Muscle of leg (tissue), 11 donors: ENCODE data around the gene TNIP1. TPM values are rescaled to one million over a fixed set of nuclear protein-coding genes. Genes with fewer than 3 reads are reported as not detected.

Experiments used
- DNase-seq: peaks from one replicate; pipeline ENCODE4 v3.0.0; 2013
- H3K27ac ChIP-seq: one replicate; pipeline ENCODE4 v1.5.1; 2013; ENCODE audit warnings: mild to moderate bottlenecking, low read length, control low read depth
- H3K27me3 ChIP-seq: one replicate; pipeline ENCODE4 v1.6.1; 2013; ENCODE audit warnings: low read length; ENCODE audit not compliant: control insufficient read depth, insufficient read depth
- H3K36me3 ChIP-seq: one replicate; pipeline ENCODE4 v1.6.1; 2013; ENCODE audit warnings: low read length; ENCODE audit not compliant: control insufficient read depth, insufficient read depth
- H3K4me1 ChIP-seq: one replicate; pipeline ENCODE4 v1.6.1; 2013; ENCODE audit warnings: low read length; ENCODE audit not compliant: control insufficient read depth, insufficient read depth
- H3K4me3 ChIP-seq: one replicate; pipeline ENCODE4 v1.5.1; 2013; ENCODE audit warnings: low read length, control low read depth
- H3K9me3 ChIP-seq: replicated peaks from 2 replicates; pipeline ENCODE4 v1.6.1; 2013; ENCODE audit warnings: low read depth, low read length; ENCODE audit not compliant: control insufficient read depth
- WGBS: methylation state at CpG from one replicate; pipeline ENCODE4 v1.1.5; 2013; ENCODE audit warnings: missing lambda C conversion rate; ENCODE audit not compliant: insufficient coverage; 5-methylcytosine and 5-hydroxymethylcytosine counted together
- polyA plus RNA-seq, 8 donors: library from polyadenylated mRNA; unstranded; fragments of 120-200 nt; gene quantifications; one replicate each; pipeline versions ENCODE4 v1.2.1 to v1.2.3, GENCODE V29; 2013; ENCODE audit warnings: inconsistent platforms in 1 of 8, low replicate concordance in 1 of 8; ENCODE audit not compliant: insufficient read length in 8 of 8, insufficient read depth in 1 of 8
- total RNA-seq: library from RNA; stranded (reverse); fragments of 120-200 nt; gene quantifications from one replicate; pipeline ENCODE4 v1.2.4, GENCODE V29; 2013

TNIP1 gene
- total and polyA plus RNA-seq, 9 donors: 51.3 to 102 (median 89.2) TPM

DNA sequence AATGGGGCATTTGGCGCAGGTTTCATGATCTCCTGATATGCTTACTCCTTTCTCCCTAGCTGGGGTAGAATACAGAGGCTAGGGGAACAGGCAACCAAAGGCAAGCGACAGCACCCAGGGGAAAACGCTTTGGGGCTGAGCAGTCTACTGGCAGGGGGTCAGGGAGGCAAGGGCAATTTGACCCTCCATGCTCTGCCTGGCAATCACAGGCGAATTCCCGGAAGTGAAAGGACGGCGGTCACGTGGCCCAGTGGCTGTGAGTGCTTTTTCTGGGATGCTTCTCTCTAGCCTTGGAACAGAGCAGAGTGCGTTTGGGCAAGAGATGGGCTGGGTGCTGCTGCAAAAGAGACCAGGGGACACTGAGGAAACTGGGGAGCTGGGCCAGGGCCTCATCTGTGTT, 54.7 kb downstream of the TNIP1 start:
- Histone ChIP-seq H3K9me3 (no peaks in the 10 kb centered on the region), H3K27ac (no peak overlapping the region), H3K4me1 (peaks cover 41% of the 10 kb centered on the region)

DNA sequence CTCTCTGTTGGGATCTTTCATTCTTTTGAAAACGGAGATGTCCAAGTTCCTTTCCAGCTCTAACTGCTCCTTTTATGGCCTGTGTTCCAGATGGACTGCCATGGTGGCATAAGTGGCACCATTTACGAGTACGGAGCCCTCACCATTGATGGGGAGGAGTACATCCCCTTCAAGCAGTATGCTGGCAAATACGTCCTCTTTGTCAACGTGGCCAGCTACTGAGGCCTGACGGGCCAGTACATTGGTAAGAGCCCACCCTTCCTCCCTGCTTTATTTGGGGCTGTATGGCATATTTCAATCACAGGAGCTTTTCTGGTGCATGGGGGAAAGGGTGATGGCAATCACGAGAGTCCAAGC, 55.6 kb downstream of the TNIP1 start:
- 86% methylated on average over 1 of the region's 7 CpGs for WGBS

More for the DNA sequence above, 54.7 kb downstream of the TNIP1 start:
- no peak for DNase-seq
- 78% methylated on average over 8 of the region's 9 CpGs for WGBS
- Histone ChIP-seq H3K36me3 (peaks cover 62% of the 10 kb centered on the region), H3K4me3 (no peak overlapping the region), H3K27me3 (no peaks in the 10 kb centered on the region)

DNA sequence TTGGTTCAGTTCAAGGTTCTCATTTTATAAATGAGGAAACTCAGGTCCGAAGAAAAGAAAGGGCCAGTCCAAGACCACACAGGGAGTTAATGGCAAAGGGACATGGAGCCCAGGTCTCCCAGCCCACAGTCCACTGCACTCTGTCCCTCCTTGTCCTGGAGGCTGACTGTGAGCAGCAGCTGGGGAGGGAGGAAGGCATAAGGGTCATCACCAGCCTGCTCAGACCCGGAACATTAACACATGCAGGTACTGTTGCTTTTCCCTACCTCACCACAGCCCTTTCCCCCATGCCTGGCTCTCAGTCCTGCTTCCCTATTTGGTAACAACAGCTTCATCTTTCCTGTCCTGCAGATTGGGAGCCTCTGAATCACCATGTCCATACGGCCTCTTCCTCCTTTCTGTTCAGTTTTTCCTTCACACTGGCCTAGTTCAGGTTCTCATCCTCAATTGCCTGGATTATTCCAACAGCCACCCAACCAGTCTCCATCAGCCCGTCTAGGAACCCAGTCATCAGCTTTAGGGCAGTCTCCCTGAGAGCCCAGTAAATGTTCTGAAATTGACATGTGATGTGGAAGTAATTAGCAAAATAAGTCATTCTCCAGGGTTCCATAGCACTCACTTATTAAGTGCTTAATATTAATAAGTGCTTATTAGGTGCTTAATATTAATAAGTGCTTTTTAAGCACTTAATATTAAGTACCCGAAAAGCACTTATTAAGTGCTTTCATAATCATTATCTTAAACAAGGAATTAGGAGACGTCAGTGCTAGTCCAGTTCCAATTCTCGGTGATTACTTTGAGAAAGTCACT, 56.2 kb downstream of the TNIP1 start:
- no peak for DNase-seq
- Histone ChIP-seq H3K27ac (no peak overlapping the region), H3K4me3 (no peak overlapping the region), H3K27me3 (no peaks in the 10 kb centered on the region), H3K9me3 (no peaks in the 10 kb centered on the region), H3K4me1 (peaks cover 33% of the 10 kb centered on the region), H3K36me3 (peaks cover 49% of the 10 kb centered on the region)
- 84% methylated on average over 3 of the region's 7 CpGs for WGBS

More for the DNA sequence above, 55.6 kb downstream of the TNIP1 start:
- peaks cover 55% of the 10 kb centered on the region for H3K36me3 ChIP-seq
- H3K4me3 ChIP-seq: no peak overlapping the region
- H3K27me3 ChIP-seq: no peaks in the 10 kb centered on the region
- peaks cover 37% of the 10 kb centered on the region for H3K4me1 ChIP-seq
- DNase-seq: no peak
- no peak overlapping the region for H3K27ac ChIP-seq
- no peaks in the 10 kb centered on the region for H3K9me3 ChIP-seq

DNA sequence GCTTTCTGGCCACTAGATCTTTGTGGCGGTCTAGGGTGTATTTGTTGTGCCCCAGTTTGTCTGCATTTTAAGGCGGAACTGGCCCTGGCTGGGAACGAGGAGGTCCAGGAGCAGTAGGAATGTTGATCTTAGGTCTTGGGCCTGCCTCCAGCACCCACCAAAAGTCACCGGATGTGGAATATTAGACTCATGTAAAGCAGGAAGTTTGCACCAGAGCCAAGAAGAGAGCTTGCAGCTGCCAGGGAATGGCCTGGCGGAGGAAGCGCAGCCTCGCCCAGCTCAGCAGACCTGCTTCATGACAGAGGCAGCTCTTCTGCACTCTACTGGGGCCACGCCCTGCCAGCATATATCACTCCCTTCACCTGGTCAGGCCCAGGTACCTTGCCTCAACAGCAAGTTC, 57.2 kb downstream of the TNIP1 start:
- Histone ChIP-seq H3K4me1 (peaks cover 38% of the 10 kb centered on the region), H3K9me3 (no peaks in the 10 kb centered on the region), H3K27ac (no peak overlapping the region), H3K4me3 (no peak overlapping the region), H3K27me3 (no peaks in the 10 kb centered on the region), H3K36me3 (peaks cover 40% of the 10 kb centered on the region)
- WGBS: 93% methylated on average over 7 of the region's 8 CpGs
- no peak for DNase-seq

DNA sequence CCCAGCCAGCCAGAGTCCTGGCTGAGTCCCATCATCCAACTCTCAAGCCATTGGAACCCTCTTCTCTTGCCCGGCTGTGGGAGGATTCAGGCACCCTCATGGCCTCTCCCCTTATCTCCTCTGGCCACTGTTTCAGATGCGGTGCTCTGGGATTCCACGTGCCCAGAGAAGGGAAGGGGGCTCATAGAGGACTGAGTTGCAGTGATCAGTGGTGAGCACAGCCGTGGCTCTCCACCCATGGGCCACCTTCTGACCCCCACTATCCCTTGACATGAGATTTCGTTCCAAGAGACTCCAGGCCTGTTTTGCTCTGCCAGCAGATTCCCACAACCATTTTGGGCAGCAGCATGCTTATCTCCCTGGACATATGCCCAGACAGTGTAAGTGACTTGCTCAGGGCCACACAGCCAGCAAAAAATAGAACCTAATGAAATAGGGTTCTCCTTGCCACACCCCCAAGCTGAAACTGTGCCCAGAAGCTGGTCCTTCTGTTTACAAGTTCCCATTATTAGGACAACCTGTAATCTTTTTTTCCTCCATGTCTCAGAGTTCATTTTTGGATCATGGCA, 57.7 kb downstream of the TNIP1 start:
- Histone ChIP-seq H3K36me3 (peaks cover 34% of the 10 kb centered on the region), H3K4me3 (no peak overlapping the region), H3K9me3 (no peaks in the 10 kb centered on the region), H3K27me3 (no peaks in the 10 kb centered on the region), H3K27ac (no peak overlapping the region), H3K4me1 (peaks cover 38% of the 10 kb centered on the region)
- 100% methylated on average over 2 of the region's 5 CpGs for WGBS
- no peak for DNase-seq

DNA sequence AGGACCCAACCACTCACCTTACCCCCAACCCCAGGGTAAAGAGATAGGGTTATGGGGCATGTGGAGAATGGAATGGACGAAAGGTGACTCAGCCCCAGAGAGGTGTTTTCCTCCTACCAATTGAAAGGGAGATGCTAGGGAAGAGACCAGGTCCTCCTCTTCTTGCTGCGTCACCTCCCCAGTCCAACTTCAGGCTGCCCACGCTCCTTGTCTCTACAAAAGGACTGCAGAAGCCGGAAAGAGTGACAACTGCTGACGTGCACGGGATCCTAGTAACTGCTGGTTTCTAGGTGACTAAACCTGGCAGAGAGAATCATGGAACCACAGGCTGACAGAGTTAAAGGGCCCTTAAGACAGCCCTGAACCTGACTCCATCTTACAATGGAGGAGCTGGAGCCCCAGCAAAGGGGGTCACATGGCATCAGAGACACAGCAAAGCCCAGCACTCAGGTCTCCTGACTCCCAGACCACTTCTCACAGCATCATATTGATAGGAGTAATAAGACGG, 58.3 kb downstream of the TNIP1 start:
- 78% methylated on average over 4 of the region's 7 CpGs for WGBS
- no peaks in the 10 kb centered on the region for H3K27me3 ChIP-seq
- H3K4me1 ChIP-seq: peaks cover 38% of the 10 kb centered on the region
- peaks cover 29% of the 10 kb centered on the region for H3K36me3 ChIP-seq
- DNase-seq: no peak
- H3K9me3 ChIP-seq: no peaks in the 10 kb centered on the region
- H3K27ac ChIP-seq: no peak overlapping the region
- no peak overlapping the region for H3K4me3 ChIP-seq

DNA sequence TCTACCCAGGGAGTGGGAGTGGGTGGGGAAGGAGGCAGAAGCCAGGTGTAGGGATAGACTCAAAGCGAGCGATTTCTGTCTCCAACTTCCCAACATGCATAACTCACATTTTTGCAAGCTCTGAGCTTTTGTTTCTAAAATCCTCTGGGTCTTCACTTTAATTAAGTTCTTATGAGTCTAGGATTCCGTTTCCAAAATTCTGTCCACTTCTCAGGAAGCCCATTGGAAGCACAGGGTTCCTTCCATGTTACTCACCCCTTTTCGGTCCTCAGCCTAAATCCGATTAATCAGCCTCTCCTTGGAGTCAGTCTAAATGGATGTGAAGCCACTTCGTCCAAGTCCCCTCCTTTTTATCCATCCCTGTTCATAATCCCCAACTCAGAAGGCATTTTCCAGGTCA, 59.1 kb downstream of the TNIP1 start:
- WGBS: 57% methylated on average over 3 of the region's 6 CpGs
- Histone ChIP-seq H3K36me3 (peaks cover 21% of the 10 kb centered on the region), H3K9me3 (no peaks in the 10 kb centered on the region), H3K4me3 (peak overlapping the region; percentile 65), H3K27ac (no peak overlapping the region), H3K4me1 (peaks cover 38% of the 10 kb centered on the region), H3K27me3 (no peaks in the 10 kb centered on the region)
- DNase-seq: no peak

DNA sequence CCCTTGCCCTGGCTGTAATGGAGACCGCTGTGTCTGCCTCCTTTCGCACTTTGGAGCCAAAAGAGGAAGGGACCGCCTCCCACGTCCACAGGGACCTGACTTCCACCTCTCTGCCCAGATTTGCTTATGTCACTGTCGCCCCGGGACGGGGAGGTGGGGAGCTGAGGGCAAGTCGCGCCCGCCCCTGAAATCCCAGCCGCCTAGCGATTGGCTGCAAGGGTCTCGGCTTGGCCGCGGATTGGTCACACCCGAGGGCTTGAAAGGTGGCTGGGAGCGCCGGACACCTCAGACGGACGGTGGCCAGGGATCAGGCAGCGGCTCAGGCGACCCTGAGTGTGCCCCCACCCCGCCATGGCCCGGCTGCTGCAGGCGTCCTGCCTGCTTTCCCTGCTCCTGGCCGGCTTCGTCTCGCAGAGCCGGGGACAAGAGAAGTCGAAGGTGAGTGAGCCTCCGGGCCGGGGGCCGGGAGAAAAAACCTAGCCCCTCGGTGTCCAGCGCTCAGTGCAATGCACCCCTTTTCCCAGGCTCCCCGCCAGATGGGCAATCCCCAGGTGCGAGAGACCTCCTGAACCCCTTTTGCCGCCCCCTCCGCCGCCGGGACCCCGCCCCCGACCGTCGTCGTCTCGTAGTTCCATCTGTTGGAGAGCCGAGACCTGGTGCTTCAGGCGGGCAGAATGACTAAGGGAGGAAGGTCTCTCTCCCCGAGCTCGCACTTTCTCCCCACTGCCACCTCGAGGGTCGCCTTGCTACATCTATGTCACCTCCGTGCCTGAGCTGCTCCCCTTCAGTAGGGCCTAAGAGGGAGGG, 60.3 kb downstream of the TNIP1 start, which contains the start of gene GPX3:
Gene GPX3 (plus strand): TSS at position 288 of the 807 bp plus-strand sequence. CDS start 64 bp downstream, at position 352.
- H3K36me3 ChIP-seq: peaks cover 15% of the 10 kb centered on the region
- H3K4me1 ChIP-seq: peaks cover 46% of the 10 kb centered on the region
- 0% methylated on average over 39 of the region's 54 CpGs for WGBS
- H3K27me3 ChIP-seq: no peaks in the 10 kb centered on the region
- no peaks in the 10 kb centered on the region for H3K9me3 ChIP-seq
- peak; percentile 94 for DNase-seq
- peak within 1 kb of the TSS; percentile 15 for H3K27ac ChIP-seq
- H3K4me3 ChIP-seq: peak within 1 kb of the TSS; percentile 65

DNA sequence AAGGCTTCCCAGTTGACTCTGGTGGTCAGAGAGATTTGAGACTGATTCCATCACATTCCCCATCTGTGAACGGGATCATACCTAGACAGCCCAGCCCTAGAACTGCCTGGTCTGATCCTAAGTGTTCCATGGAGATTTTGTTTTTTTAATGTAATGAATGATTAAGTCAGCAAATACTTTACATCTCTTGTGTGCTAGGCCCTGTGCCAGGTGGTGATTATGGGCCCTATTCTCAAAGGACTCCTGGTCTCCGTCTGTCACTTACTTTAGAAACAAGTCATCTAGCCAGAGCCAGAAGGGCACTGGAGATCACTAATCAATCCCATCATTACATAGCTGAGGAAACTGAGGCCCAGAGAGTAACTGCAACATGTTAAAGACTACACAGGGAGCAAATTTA, 61.5 kb downstream of the TNIP1 start:
- no peaks in the 10 kb centered on the region for H3K27me3 ChIP-seq
- H3K4me1 ChIP-seq: peaks cover 44% of the 10 kb centered on the region
- no peaks in the 10 kb centered on the region for H3K9me3 ChIP-seq
- H3K36me3 ChIP-seq: peaks cover 7% of the 10 kb centered on the region
- 50% methylated on average over 1 of the region's 2 CpGs for WGBS
- H3K27ac ChIP-seq: no peak overlapping the region
- no peak overlapping the region for H3K4me3 ChIP-seq
- DNase-seq: no peak

DNA sequence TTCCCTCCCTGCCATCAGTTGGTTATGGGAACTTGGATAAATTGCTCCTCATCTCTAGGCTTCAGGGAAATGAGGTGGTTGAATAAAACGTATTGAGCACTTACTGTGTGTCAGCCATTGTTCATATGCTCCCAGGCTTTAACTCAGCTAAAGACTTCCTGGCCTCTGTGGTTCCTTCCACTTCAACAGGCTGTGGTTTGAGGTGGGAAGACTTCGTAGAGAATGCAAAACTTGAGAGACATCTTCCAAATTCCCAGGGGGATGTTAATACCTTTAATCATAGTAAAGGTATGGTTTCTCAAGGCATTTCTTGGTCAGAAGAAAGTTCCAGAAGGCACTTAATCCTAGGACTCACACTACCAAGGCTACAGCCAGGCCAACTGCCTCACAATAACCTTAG, 62.0 kb downstream of the TNIP1 start:
- peaks cover 40% of the 10 kb centered on the region for H3K4me1 ChIP-seq
- WGBS: no CpG with 5 or more reads among the region's 2 CpGs
- no peaks in the 10 kb centered on the region for H3K27me3 ChIP-seq
- no peak overlapping the region for H3K4me3 ChIP-seq
- DNase-seq: no peak
- H3K27ac ChIP-seq: no peak overlapping the region
- no peaks in the 10 kb centered on the region for H3K9me3 ChIP-seq
- peaks cover 3% of the 10 kb centered on the region for H3K36me3 ChIP-seq
